HCT116 (cell line): Measurements from ENCODE around the gene ZNF76. TPM values are rescaled to one million over a fixed set of nuclear protein-coding genes. Genes with fewer than 3 reads are reported as not detected.

Experiments
- CEBPB ChIP-seq: IDR thresholded peaks from 2 replicates; pipeline ENCODE4 v1.6.1; 2012; ENCODE audit warnings: low read depth
- EGR1 ChIP-seq: IDR thresholded peaks from 2 replicates; pipeline ENCODE4 v1.6.1; 2012; ENCODE audit warnings: low read depth
- EZH2 ChIP-seq: fragments of 200-600 bp; sonication (generic); IDR thresholded peaks from 2 replicates; pipeline ENCODE4 v1.6.1; 2017; ENCODE audit warnings: antibody characterized with exemption, mixed run types
- EZH2phosphoT487 ChIP-seq: fragments of 200-600 bp; IDR thresholded peaks from 2 replicates; pipeline ENCODE4 v1.6.1; 2018; ENCODE audit warnings: antibody characterized with exemption, borderline replicate concordance
- JUND ChIP-seq: IDR thresholded peaks from 2 replicates; pipeline ENCODE4 v1.6.1; 2012
- POLR2A ChIP-seq: IDR thresholded peaks from 2 replicates; pipeline ENCODE4 v1.7.0; 2011; ENCODE audit warnings: borderline replicate concordance; ENCODE audit not compliant: insufficient read depth, insufficient read length; ENCODE audit errors: extremely low read depth
- RAD21 ChIP-seq: IDR thresholded peaks from 2 replicates; pipeline ENCODE4 v1.6.1; 2012; ENCODE audit warnings: low read depth, mild to moderate bottlenecking
- SRF ChIP-seq: IDR thresholded peaks from 2 replicates; pipeline ENCODE4 v1.6.1; 2012; ENCODE audit warnings: low read depth
- ZFX ChIP-seq: fragments of 450-650 bp; IDR thresholded peaks from 2 replicates; pipeline ENCODE4 v1.6.1; 2017
- total RNA-seq: library from RNA; stranded (reverse); gene quantifications from one replicate; pipeline ENCODE4 v1.2.1, GENCODE V29; 2021; ENCODE audit not compliant: unreplicated experiment
- TF ChIP-seq, protein P1 (sequence below): IDR thresholded peaks from 2 replicates; pipeline ENCODE4 v1.6.1; 2012; ENCODE audit warnings: low read depth
- TF ChIP-seq, protein P2 (sequence below): IDR thresholded peaks from 2 replicates; pipeline ENCODE4 v1.6.1; 2012
- TF ChIP-seq, protein P3 (sequence below): IDR thresholded peaks from 2 replicates; pipeline ENCODE4 v1.6.1; 2011; ENCODE audit warnings: mild to moderate bottlenecking, low read length, moderate library complexity; ENCODE audit not compliant: insufficient replicate concordance; ENCODE audit errors: extremely low read depth

ZNF76 gene
- total RNA-seq, 1 experiment from 2014 or later = 47.5 TPM

DNA sequence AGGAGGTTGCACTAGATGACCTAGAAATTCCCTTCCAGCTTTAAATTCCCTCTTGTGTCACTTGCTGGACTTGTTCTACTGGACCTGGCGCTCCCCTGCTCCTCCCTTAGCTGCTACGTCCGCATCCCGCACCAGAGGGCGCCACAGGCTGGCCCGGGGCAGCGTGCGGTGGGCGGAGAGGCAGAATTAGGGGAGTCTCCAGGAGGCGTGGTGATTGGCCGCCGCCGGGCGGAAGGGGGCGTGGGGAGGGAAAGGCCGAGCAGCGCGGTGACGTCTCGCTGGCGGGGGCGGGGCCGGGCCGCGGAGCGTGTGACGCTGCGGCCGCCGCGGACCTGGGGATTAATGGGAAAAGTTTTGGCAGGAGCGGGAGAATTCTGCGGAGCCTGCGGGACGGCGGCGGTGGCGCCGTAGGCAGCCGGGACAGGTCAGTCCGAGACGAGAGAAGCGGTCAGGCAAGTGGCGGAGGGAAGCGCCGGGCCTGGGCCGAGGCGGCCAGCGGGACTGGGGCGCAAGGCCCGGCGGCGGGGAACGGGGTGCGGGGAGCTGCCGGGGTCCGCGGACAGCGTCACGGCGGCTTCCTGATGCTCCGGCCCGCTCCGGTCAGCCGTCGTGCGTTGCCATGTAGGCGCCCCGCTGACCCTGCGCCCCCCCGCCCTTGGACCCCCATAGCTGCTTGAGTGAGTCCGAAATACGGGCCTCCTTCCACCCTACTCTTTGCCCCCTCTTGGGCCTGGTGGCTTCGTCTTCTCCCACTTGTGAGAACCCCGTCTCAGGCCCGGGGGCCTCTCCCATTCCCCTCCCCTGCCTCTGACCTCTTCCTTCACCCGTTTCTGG, 82.9 kb downstream of the ZNF76 start, which contains the start of gene PPARD (continued):
- TF ChIP-seq, protein P1, sequence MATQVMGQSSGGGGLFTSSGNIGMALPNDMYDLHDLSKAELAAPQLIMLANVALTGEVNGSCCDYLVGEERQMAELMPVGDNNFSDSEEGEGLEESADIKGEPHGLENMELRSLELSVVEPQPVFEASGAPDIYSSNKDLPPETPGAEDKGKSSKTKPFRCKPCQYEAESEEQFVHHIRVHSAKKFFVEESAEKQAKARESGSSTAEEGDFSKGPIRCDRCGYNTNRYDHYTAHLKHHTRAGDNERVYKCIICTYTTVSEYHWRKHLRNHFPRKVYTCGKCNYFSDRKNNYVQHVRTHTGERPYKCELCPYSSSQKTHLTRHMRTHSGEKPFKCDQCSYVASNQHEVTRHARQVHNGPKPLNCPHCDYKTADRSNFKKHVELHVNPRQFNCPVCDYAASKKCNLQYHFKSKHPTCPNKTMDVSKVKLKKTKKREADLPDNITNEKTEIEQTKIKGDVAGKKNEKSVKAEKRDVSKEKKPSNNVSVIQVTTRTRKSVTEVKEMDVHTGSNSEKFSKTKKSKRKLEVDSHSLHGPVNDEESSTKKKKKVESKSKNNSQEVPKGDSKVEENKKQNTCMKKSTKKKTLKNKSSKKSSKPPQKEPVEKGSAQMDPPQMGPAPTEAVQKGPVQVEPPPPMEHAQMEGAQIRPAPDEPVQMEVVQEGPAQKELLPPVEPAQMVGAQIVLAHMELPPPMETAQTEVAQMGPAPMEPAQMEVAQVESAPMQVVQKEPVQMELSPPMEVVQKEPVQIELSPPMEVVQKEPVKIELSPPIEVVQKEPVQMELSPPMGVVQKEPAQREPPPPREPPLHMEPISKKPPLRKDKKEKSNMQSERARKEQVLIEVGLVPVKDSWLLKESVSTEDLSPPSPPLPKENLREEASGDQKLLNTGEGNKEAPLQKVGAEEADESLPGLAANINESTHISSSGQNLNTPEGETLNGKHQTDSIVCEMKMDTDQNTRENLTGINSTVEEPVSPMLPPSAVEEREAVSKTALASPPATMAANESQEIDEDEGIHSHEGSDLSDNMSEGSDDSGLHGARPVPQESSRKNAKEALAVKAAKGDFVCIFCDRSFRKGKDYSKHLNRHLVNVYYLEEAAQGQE = no peak
- TF ChIP-seq CEBPB (no peak), JUND (no peak), RAD21 (peak; percentile 100), ZFX (peak; percentile 74), EGR1 (peak; percentile 95), EZH2phosphoT487 (no peak), POLR2A (peak; percentile 47), SRF (no peak; the same call in 1 of the 2 replicates), EZH2 (no peak)
- TF ChIP-seq, protein P2, sequence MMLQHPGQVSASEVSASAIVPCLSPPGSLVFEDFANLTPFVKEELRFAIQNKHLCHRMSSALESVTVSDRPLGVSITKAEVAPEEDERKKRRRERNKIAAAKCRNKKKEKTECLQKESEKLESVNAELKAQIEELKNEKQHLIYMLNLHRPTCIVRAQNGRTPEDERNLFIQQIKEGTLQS = no peak
- TF ChIP-seq, protein P3, sequence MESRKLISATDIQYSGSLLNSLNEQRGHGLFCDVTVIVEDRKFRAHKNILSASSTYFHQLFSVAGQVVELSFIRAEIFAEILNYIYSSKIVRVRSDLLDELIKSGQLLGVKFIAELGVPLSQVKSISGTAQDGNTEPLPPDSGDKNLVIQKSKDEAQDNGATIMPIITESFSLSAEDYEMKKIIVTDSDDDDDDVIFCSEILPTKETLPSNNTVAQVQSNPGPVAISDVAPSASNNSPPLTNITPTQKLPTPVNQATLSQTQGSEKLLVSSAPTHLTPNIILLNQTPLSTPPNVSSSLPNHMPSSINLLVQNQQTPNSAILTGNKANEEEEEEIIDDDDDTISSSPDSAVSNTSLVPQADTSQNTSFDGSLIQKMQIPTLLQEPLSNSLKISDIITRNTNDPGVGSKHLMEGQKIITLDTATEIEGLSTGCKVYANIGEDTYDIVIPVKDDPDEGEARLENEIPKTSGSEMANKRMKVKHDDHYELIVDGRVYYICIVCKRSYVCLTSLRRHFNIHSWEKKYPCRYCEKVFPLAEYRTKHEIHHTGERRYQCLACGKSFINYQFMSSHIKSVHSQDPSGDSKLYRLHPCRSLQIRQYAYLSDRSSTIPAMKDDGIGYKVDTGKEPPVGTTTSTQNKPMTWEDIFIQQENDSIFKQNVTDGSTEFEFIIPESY = no peak
